MG63 (cell line): ENCODE measurements around the gene ARHGAP26. TPM values are rescaled to one million over a fixed set of nuclear protein-coding genes. Genes with fewer than 3 reads are reported as not detected.

Source experiments
- DNase-seq: peaks from one replicate; pipeline ENCODE4 v3.0.0-alpha.2; 2020
- H3K27me3 ChIP-seq: fragments of 250-450 bp; sonication (Bioruptor Pico); 2 replicates; pipeline ENCODE4 v1.5.1; 2020; ENCODE audit warnings: mild to moderate bottlenecking, moderate library complexity
- H3K36me3 ChIP-seq: fragments of 250-450 bp; sonication (Bioruptor Pico); 2 replicates; pipeline ENCODE4 v1.5.1; 2020; ENCODE audit warnings: mild to moderate bottlenecking, moderate library complexity
- H3K4me3 ChIP-seq: fragments of 250-450 bp; sonication (Bioruptor Pico); 2 replicates; pipeline ENCODE4 v1.5.1; 2020; ENCODE audit warnings: mild to moderate bottlenecking, moderate library complexity
- H3K9me3 ChIP-seq: fragments of 250-450 bp; sonication (Bioruptor Pico); 2 replicates; pipeline ENCODE4 v1.5.1; 2020; ENCODE audit warnings: mild to moderate bottlenecking, moderate library complexity
- total RNA-seq: library from RNA; depleted of rRNA; stranded (reverse); fragments of >200 nt; shearing (Covaris generic); gene quantifications from 2 replicates; pipeline ENCODE4 v1.2.3, GENCODE V29; 2014; ENCODE audit warnings: low replicate concordance

Gene ARHGAP26
- total RNA-seq, 1 experiment from 2014 or later: 1.3 TPM

DNA sequence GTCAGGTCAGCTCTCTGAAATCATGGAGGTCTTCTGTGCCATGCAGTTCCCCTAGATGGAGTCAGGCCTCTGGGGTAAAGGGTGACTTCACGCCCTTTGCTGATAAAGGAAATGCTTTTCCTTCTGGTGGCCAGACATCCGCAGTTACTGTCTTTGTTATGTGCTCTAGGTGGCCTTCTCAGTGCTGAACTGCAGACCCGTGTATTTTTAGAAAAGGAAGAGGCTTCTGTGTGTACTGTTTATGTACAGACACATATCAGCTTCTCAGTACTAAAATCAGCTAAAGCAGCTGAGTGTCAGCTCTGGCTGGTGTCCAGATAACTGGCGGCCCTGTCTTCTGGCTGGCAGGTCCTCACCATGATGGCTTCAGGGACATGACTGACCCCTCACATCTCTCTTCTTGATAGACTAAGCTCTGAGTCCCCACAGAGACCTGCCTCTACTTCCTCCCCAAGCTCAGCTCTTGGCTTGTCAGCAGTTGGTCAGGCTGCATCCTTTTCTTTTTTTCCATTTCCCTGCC is 75.3 kb downstream of the ARHGAP26 start:
- 0 out of 2 replicates have a peak, but pooled peaks cover 2% of the 10 kb centered on the region for H3K27me3 ChIP-seq
- no peaks in the 10 kb centered on the region; the same call in 1 of the 2 replicates for H3K9me3 ChIP-seq

DNA sequence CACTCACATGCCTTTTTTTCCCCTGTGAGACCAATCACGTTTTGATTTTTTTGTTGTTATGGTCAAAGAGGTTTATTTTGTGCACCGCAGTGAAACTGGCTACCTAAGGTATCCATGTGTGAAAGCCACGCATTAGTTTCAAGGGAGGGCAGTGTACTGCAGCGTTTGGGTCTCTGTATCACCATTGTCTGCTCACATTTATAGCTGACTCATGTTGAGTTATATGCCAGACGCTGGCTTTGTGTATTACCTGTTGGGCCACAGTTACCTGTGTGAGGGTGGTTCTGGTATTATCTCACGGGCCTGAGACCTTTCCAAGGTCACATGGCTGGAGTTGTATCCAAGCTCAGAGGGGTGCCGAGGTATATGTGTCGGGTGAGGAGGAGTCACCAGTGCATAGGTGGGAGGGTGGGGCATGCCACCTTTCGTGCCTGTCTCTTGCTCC is 75.8 kb downstream of the ARHGAP26 start:
- H3K4me3 ChIP-seq: no peak overlapping the region

More for the DNA sequence above, 75.3 kb downstream of the ARHGAP26 start:
- Histone ChIP-seq H3K36me3 (no peaks in the 10 kb centered on the region), H3K4me3 (no peak overlapping the region)
- no peak for DNase-seq

GRCh38 chr5:142846406-142846805 is 76.2 kb downstream of the ARHGAP26 start:
- Histone ChIP-seq H3K9me3 (no peaks in the 10 kb centered on the region; the same call in 1 of the 2 replicates), H3K36me3 (no peaks in the 10 kb centered on the region), H3K4me3 (no peak overlapping the region), H3K27me3 (0 out of 2 replicates have a peak, but pooled peaks cover 2% of the 10 kb centered on the region)
- no peak for DNase-seq

More for the DNA sequence above, 75.8 kb downstream of the ARHGAP26 start:
- 0 out of 2 replicates have a peak, but pooled peaks cover 2% of the 10 kb centered on the region for H3K27me3 ChIP-seq
- H3K36me3 ChIP-seq: no peaks in the 10 kb centered on the region
- no peak for DNase-seq
- no peaks in the 10 kb centered on the region; the same call in 1 of the 2 replicates for H3K9me3 ChIP-seq

GRCh38 chr5:142847898-142848790 is 78.0 kb downstream of the ARHGAP26 start:
- H3K27me3 ChIP-seq: no peaks in the 10 kb centered on the region
- DNase-seq: no peak
- H3K36me3 ChIP-seq: no peaks in the 10 kb centered on the region
- H3K4me3 ChIP-seq: no peak overlapping the region
- H3K9me3 ChIP-seq: no peaks in the 10 kb centered on the region; the same call in 1 of the 2 replicates

DNA sequence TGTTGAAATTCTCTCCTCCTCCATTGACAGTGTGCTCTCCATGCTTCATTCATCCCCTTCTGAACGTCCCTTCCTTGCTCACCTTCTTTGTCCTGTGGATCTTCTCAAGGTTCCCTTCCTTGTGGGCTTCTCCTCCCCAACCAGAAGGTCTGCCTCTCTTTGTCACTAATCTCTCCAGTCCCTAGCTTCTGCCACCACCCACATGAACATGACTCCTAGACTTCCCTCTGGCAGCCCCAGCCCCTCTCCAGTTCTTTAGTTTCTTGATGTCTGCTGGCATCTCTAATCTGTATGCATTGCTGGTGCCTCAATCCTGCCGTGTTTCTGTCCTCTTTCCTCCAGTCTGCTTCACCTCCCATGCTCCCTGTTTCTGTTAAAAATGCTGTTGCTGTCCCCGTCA is 79.3 kb downstream of the ARHGAP26 start:
- H3K27me3 ChIP-seq: no peaks in the 10 kb centered on the region
- no peaks in the 10 kb centered on the region; the same call in 1 of the 2 replicates for H3K9me3 ChIP-seq
- no peak overlapping the region for H3K4me3 ChIP-seq
- no peaks in the 10 kb centered on the region for H3K36me3 ChIP-seq
- DNase-seq: no peak

GRCh38 chr5:142849880-142850279 is 79.7 kb downstream of the ARHGAP26 start:
- Histone ChIP-seq H3K27me3 (no peaks in the 10 kb centered on the region), H3K36me3 (no peaks in the 10 kb centered on the region), H3K9me3 (no peaks in the 10 kb centered on the region; the same call in 1 of the 2 replicates), H3K4me3 (no peak overlapping the region)
- no peak for DNase-seq

DNA sequence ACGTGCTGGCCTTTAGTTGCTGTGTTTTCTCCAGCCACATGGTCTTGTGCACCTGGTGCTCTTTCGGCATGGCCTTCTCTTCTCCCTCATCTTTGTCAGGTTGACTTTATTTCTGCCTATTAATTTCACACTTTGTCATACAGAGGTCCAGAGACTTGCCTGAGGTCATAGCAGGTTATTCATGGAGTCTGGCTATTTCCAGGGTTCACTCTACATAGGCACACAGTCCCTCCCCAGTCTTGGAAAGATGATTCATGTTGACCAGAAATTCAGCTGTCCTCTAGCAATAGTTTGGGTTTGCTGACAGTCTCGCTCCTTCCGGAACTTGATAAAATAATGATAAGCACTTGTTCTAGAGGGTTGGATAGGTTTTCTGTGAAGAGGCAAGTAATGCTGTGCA is 81.6 kb downstream of the ARHGAP26 start:
- no peaks in the 10 kb centered on the region for H3K36me3 ChIP-seq
- DNase-seq: no peak
- H3K4me3 ChIP-seq: no peak overlapping the region
- no peaks in the 10 kb centered on the region for H3K27me3 ChIP-seq
- no peaks in the 10 kb centered on the region; the same call in 1 of the 2 replicates for H3K9me3 ChIP-seq

DNA sequence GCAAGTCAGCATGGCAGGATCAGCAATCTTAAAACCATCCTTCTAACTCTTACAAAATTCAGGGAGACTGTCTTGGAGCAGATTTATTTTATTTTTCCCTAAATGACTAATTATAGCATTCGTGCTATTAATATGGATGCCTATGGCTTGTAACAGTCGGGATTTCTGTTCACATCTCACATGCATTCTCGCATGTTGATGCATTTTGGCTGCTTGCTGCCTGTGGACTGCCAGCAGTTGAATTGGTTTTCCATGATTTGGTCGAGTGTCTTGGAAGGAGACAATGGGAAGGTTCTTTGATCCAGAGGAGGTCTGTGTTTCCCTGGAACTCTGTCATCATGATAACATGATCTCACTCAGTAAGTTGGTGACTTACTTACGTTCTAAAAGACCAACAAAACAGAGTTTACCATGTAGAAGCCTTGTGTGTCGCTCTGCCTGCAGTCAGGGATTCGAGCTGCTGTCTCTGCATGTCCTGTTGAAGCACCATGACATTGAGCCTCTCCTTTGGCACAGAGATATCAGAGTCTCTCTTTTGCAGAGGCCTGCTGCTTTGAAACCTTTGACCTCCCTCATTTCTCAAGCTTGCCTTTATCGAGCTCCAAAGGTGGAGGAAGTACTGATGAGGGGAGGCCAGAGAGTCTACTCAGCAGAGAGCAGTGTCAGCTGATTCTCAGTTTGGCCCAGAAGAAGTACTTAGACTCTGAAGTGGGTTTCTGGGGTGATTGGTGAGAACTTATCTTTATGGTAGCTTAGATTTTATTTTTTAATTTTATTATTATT is 82.4 kb downstream of the ARHGAP26 start:
- H3K27me3 ChIP-seq: no peaks in the 10 kb centered on the region
- H3K4me3 ChIP-seq: no peak overlapping the region
- no peaks in the 10 kb centered on the region; the same call in 1 of the 2 replicates for H3K9me3 ChIP-seq
- no peaks in the 10 kb centered on the region for H3K36me3 ChIP-seq
- DNase-seq: no peak

DNA sequence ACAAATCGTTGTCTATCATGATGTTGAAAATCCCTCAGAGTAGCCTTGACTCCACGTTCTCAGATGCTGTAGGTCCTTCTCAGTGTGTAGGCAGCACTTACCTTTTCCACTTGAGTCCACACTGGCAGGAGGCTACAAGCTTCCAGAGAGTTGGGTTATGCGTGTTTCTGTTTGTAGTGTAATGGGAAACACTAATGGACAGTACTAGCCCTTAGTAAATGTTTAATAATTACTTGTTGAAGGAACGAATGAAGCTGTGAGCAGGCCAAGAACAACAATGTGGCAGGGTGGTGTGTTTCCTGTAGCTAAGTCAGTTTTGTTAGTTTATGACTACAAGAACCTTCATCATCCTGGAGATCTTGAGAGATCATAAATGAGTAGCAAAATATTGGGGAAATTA is 83.5 kb downstream of the ARHGAP26 start:
- no peaks in the 10 kb centered on the region; the same call in 1 of the 2 replicates for H3K9me3 ChIP-seq
- H3K27me3 ChIP-seq: no peaks in the 10 kb centered on the region
- no peaks in the 10 kb centered on the region for H3K36me3 ChIP-seq
- no peak overlapping the region for H3K4me3 ChIP-seq
- DNase-seq: no peak

DNA sequence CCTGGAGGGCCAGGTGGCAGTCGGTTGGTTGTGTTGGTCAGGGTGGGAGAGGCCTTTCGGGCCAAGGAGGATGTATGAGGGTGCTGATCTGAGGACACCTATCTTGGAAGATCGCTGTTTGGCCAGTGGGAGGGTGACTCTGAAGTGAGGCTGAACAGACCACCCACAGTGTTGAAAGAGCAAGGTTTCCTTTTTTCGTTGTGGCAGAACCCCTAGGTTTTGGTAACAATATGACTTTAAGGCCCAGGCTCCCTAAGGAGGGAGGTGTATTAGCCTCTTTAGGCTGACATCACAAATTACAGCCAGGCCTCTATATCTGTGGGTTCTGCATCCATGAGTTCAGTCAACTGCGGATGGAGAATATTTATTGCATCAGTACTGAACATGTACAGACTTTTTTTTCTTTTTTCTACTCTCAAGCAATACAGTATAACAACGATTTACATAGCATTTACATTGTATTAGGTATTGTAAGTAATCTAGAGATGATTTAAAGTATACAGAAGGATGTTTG is 86.1 kb downstream of the ARHGAP26 start:
- Histone ChIP-seq H3K4me3 (no peak overlapping the region), H3K36me3 (no peaks in the 10 kb centered on the region), H3K9me3 (no peaks in the 10 kb centered on the region), H3K27me3 (no peaks in the 10 kb centered on the region)
- DNase-seq: no peak

DNA sequence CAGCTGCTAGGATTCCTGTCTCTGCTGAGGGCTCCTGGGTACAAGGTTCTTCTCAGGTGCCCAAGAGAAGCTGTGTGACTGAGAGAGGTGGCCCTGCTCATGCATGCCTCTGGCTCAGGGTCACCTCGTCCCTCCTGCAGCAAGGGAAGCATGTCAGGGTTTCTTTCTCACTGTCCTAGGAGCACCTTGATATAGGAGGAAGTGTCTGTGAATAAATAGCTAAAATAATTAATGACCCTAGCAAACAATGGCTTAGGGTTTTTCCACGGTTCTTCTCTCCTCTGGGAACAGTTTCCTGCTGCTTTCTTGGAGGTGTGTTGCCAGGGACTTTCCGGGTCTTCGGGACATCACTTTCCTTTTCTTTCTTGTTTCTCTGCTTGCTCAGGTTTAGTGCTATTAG is 87.2 kb downstream of the ARHGAP26 start:
- H3K27me3 ChIP-seq: no peaks in the 10 kb centered on the region
- H3K36me3 ChIP-seq: no peaks in the 10 kb centered on the region
- H3K4me3 ChIP-seq: no peak overlapping the region
- H3K9me3 ChIP-seq: no peaks in the 10 kb centered on the region
- DNase-seq: no peak

GRCh38 chr5:142859037-142859436 is 88.9 kb downstream of the ARHGAP26 start:
- Histone ChIP-seq H3K27me3 (no peaks in the 10 kb centered on the region), H3K4me3 (no peak overlapping the region), H3K9me3 (no peaks in the 10 kb centered on the region), H3K36me3 (no peaks in the 10 kb centered on the region)
- no peak for DNase-seq

GRCh38 chr5:142860270-142860669 is 90.1 kb downstream of the ARHGAP26 start:
- no peaks in the 10 kb centered on the region for H3K9me3 ChIP-seq
- no peak for DNase-seq
- no peaks in the 10 kb centered on the region for H3K27me3 ChIP-seq
- H3K36me3 ChIP-seq: no peaks in the 10 kb centered on the region
- H3K4me3 ChIP-seq: no peak overlapping the region

DNA sequence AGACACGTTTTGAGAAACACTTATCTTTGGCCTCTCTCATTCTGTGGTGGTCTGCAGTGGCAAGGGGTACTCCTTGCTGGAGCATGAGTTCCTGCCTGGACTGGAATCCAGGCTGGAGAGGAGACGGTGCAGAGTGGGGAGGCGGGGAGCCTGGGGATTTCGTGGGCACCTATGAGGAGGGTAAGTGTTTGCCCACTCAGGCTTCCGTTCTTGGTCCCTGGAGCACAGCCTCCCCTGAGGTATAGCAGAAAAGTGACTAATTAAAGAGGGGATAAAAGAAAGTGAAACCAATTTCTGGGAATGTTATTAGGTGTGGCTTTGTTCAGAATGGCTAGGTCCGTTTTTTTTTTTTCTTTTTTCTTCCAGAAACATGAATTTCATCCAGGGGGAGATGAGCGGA is 90.8 kb downstream of the ARHGAP26 start:
- Histone ChIP-seq H3K36me3 (no peaks in the 10 kb centered on the region), H3K4me3 (no peak overlapping the region), H3K9me3 (no peaks in the 10 kb centered on the region), H3K27me3 (no peaks in the 10 kb centered on the region)
- DNase-seq: no peak

- no peak overlapping the region for H3K4me3 ChIP-seq
- no peak for DNase-seq
- no peaks in the 10 kb centered on the region for H3K36me3 ChIP-seq
- no peaks in the 10 kb centered on the region for H3K27me3 ChIP-seq
- H3K9me3 ChIP-seq: no peaks in the 10 kb centered on the region
These were observed 92.4 kb downstream of the ARHGAP26 start for GRCh38 chr5:142862594-142862993.

- Histone ChIP-seq H3K4me3 (no peak overlapping the region), H3K27me3 (no peaks in the 10 kb centered on the region), H3K9me3 (no peaks in the 10 kb centered on the region), H3K36me3 (no peaks in the 10 kb centered on the region)
- DNase-seq: no peak
These were observed 93.7 kb downstream of the ARHGAP26 start for GRCh38 chr5:142863856-142864255.
